Type B pancreatic cell (in vitro differentiated cells): ENCODE results near the gene IGF1R. TPM values are rescaled to one million over a fixed set of nuclear protein-coding genes. Genes with fewer than 3 reads are reported as not detected.

Experiments used
- DNase-seq: peaks from one replicate; pipeline ENCODE4 v3.0.0; 2021; ENCODE audit warnings: mixed read lengths; ENCODE audit not compliant: unreplicated experiment; ENCODE audit errors: extremely low spot score
- H3K27ac Mint-ChIP-seq: 2 replicates; pipeline ENCODE4 v1.8.0; 2021; ENCODE audit warnings: mild to moderate bottlenecking, mixed read lengths
- H3K27me3 Mint-ChIP-seq: 2 replicates; pipeline ENCODE4 v1.8.0; 2021; ENCODE audit warnings: mixed read lengths
- H3K36me3 Mint-ChIP-seq: 2 replicates; pipeline ENCODE4 v1.8.0; 2021; ENCODE audit warnings: mixed read lengths
- H3K4me1 Mint-ChIP-seq: one replicate; pipeline ENCODE4 v1.8.0; 2021; ENCODE audit warnings: mixed read lengths; ENCODE audit not compliant: unreplicated experiment
- H3K4me3 Mint-ChIP-seq: 2 replicates; pipeline ENCODE4 v1.8.0; 2021; ENCODE audit warnings: mild to moderate bottlenecking, mixed read lengths
- H3K9me3 Mint-ChIP-seq: 2 replicates; pipeline ENCODE4 v1.8.0; 2021; ENCODE audit warnings: mixed read lengths
- CTCF ChIP-seq: fragments of 200-600 bp; sonication (generic); conservative IDR thresholded peaks from 2 replicates; pipeline ENCODE4 v1.5.0; 2021; ENCODE audit warnings: antibody characterized with exemption, mild to moderate bottlenecking
- total RNA-seq: library from RNA; stranded (reverse); gene quantifications from 2 replicates; pipeline ENCODE4 v1.2.1, GENCODE V29; 2021; ENCODE audit warnings: low replicate concordance

Gene IGF1R
- total RNA-seq, 1 donor from 2014 or later, result 87.1 TPM

GRCh38 chr15:98620020-98620419 is 28.3 kb upstream of the IGF1R start:
- no peak overlapping the region for H3K27ac Mint-ChIP-seq
- peaks cover 3% of the 10 kb centered on the region for H3K27me3 Mint-ChIP-seq
- no peak overlapping the region for H3K4me3 Mint-ChIP-seq
- no peaks in the 10 kb centered on the region for H3K9me3 Mint-ChIP-seq
- peak; percentile 37 for DNase-seq
- H3K36me3 Mint-ChIP-seq, result no peaks in the 10 kb centered on the region
- no peak for TF ChIP-seq CTCF
- H3K4me1 Mint-ChIP-seq, result peaks cover 6% of the 10 kb centered on the region

GRCh38 chr15:98621021-98621420 is 27.3 kb upstream of the IGF1R start:
- Mint-ChIP-seq H3K4me1 (peaks cover 6% of the 10 kb centered on the region), H3K27ac (no peak overlapping the region), H3K4me3 (no peak overlapping the region), H3K9me3 (no peaks in the 10 kb centered on the region), H3K36me3 (no peaks in the 10 kb centered on the region), H3K27me3 (peaks cover 3% of the 10 kb centered on the region)
- TF ChIP-seq CTCF, result no peak
- DNase-seq, result no peak

DNA sequence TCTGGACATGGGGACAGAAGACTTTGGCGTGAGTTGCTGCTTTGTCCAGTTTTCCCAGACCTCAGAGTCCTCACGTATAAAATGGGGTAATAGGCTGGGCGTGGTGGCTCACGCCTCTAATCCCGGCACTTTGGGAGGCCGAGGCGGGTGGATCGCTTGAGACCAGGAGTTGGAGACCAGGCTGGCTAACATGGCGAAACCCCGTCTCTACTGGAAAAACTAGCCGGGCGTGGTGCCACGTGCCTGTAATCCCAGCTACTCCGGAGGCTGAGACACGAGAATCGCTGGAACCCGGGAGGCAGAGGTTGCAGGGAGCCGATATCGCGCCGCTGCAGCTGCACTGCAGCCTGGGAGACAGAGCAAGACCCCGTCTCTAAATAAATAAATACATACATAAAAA is 22.7 kb upstream of the IGF1R start:
- no peak for DNase-seq
- H3K36me3 Mint-ChIP-seq, result no peaks in the 10 kb centered on the region
- no peak overlapping the region for H3K4me3 Mint-ChIP-seq

GRCh38 chr15:98626153-98626552 is 22.2 kb upstream of the IGF1R start:
- H3K9me3 Mint-ChIP-seq, result no peaks in the 10 kb centered on the region
- DNase-seq, result no peak
- H3K27me3 Mint-ChIP-seq, result peaks cover 5% of the 10 kb centered on the region
- no peak for TF ChIP-seq CTCF
- H3K4me1 Mint-ChIP-seq, result no peaks in the 10 kb centered on the region
- H3K27ac Mint-ChIP-seq, result no peak overlapping the region
- no peak overlapping the region for H3K4me3 Mint-ChIP-seq
- no peaks in the 10 kb centered on the region for H3K36me3 Mint-ChIP-seq

More for the DNA sequence above, 22.7 kb upstream of the IGF1R start:
- TF ChIP-seq CTCF, result no peak
- Mint-ChIP-seq H3K27ac (no peak overlapping the region), H3K4me1 (no peaks in the 10 kb centered on the region), H3K9me3 (no peaks in the 10 kb centered on the region), H3K27me3 (peaks cover 5% of the 10 kb centered on the region)

DNA sequence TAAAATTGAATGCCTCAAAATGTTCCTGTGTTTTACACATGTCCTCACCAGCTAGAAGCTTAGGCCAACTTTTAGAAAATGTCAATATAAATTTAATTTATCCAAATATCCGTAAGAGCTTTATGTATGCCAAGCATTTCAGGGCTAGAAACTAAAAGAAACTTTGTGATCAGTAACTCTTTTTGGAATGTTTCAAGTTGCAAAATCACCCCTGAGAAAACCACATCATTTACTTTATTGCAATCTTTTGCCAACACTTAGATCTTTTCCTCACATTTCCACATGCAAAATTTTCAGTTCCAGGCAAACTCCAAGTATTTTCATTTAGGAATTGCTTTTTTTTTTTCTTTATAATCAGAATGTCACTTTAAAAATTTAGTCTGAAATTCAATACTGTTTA is 20.1 kb upstream of the IGF1R start:
- H3K4me1 Mint-ChIP-seq, result no peaks in the 10 kb centered on the region
- DNase-seq, result no peak
- H3K9me3 Mint-ChIP-seq, result no peaks in the 10 kb centered on the region
- TF ChIP-seq CTCF, result no peak
- no peaks in the 10 kb centered on the region for H3K36me3 Mint-ChIP-seq
- peaks cover 5% of the 10 kb centered on the region for H3K27me3 Mint-ChIP-seq
- no peak overlapping the region for H3K4me3 Mint-ChIP-seq
- no peak overlapping the region for H3K27ac Mint-ChIP-seq

DNA sequence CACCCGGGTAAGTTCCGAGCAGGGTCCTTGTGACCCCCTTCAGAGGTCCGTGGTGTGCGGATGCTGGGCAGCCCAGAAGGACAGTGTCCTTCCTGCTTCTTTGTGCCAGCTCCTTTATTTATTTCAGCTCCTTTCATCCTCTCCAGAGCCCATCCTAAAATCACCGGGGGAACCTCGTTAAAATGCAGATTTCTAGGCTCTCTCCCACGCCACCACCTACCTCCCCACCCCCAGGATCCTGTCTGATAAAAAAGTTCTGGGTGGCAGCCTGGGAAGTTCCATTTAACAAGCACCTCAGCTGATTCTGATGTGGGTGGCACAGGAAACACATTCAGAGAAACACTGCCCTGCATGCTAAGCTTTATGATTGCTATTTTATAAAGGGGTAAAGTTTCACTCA is 12.5 kb upstream of the IGF1R start:
- no peak overlapping the region for H3K27ac Mint-ChIP-seq
- H3K36me3 Mint-ChIP-seq, result no peaks in the 10 kb centered on the region
- peaks cover 3% of the 10 kb centered on the region for H3K27me3 Mint-ChIP-seq
- no peak for TF ChIP-seq CTCF
- H3K4me1 Mint-ChIP-seq, result no peaks in the 10 kb centered on the region
- no peak for DNase-seq
- no peak overlapping the region for H3K4me3 Mint-ChIP-seq
- no peaks in the 10 kb centered on the region for H3K9me3 Mint-ChIP-seq
